GM23338 (cell line): Measurements from ENCODE around the gene RTN4RL2. TPM values are rescaled to one million over a fixed set of nuclear protein-coding genes. Genes with fewer than 3 reads are reported as not detected.

Experiments used
- ATAC-seq: fragments of 200-7000 bp; cut with Tn5 transposase; 3 replicates; pipeline ENCODE4 v1.9.1; 2020
- DNase-seq: peaks from one replicate; pipeline ENCODE4 v3.0.0-alpha.2; 2015; ENCODE audit warnings: low spot score
- H2AFZ ChIP-seq: fragments of 200-600 bp; sonication (generic); 2 replicates; pipeline ENCODE4 v1.8.0; 2016; ENCODE audit warnings: antibody characterized with exemption, mild to moderate bottlenecking, moderate library complexity
- H3F3A ChIP-seq: fragments of 200-600 bp; sonication (generic); replicated peaks from 2 replicates; pipeline ENCODE4 v1.8.0; 2017; ENCODE audit warnings: antibody characterized with exemption, mixed run types, low read depth
- H3K27ac ChIP-seq: fragments of 200-600 bp; sonication (generic); 2 replicates; pipeline ENCODE4 v1.6.1; 2016; ENCODE audit warnings: low read depth
- H3K27me3 ChIP-seq: fragments of 200-600 bp; sonication (generic); 2 replicates; pipeline ENCODE4 v1.8.0; 2016; ENCODE audit warnings: mild to moderate bottlenecking, mixed run types, moderate library complexity; ENCODE audit not compliant: insufficient read depth
- H3K36me3 ChIP-seq: fragments of 200-600 bp; sonication (generic); 2 replicates; pipeline ENCODE4 v1.8.0; 2016; ENCODE audit warnings: mild to moderate bottlenecking; ENCODE audit not compliant: insufficient read depth
- H3K4me1 ChIP-seq: fragments of 200-600 bp; sonication (generic); 2 replicates; pipeline ENCODE4 v1.8.0; 2016; ENCODE audit warnings: mild to moderate bottlenecking, moderate library complexity; ENCODE audit not compliant: insufficient read depth
- H3K4me2 ChIP-seq: fragments of 200-600 bp; sonication (generic); 2 replicates; pipeline ENCODE4 v1.7.1; 2017; ENCODE audit warnings: mixed run types
- H3K4me3 ChIP-seq: fragments of 200-600 bp; sonication (generic); 2 replicates; pipeline ENCODE4 v1.6.1; 2016; ENCODE audit warnings: mixed run types
- H3K79me2 ChIP-seq: fragments of 200-600 bp; sonication (generic); replicated peaks from 2 replicates; pipeline ENCODE4 v1.8.0; 2017; ENCODE audit warnings: mild to moderate bottlenecking; ENCODE audit not compliant: insufficient read depth
- H3K9me2 ChIP-seq: fragments of 200-600 bp; sonication (generic); 2 replicates; pipeline ENCODE4 v1.8.0; 2017; ENCODE audit not compliant: insufficient read depth
- H4K20me1 ChIP-seq: fragments of 200-600 bp; sonication (generic); replicated peaks from 2 replicates; pipeline ENCODE4 v1.8.0; 2017; ENCODE audit warnings: mild to moderate bottlenecking; ENCODE audit not compliant: insufficient read depth
- H3K27ac Mint-ChIP-seq: 2 replicates; pipeline ENCODE4 v1.8.0; 2020; ENCODE audit warnings: inconsistent platforms, mild to moderate bottlenecking, moderate library complexity, mixed read lengths
- H3K27me3 Mint-ChIP-seq: 3 replicates; pipeline ENCODE4 v1.8.0; 2022; ENCODE audit warnings: low read depth, mild to moderate bottlenecking, moderate library complexity, mixed read lengths, inconsistent platforms; ENCODE audit not compliant: insufficient read depth, poor library complexity
- H3K36me3 Mint-ChIP-seq: 3 replicates; pipeline ENCODE4 v1.8.0; 2021; ENCODE audit warnings: low read depth, mild to moderate bottlenecking, inconsistent platforms, moderate library complexity, mixed read lengths
- H3K4me1 Mint-ChIP-seq: 3 replicates; pipeline ENCODE4 v1.8.0; 2020; ENCODE audit warnings: mild to moderate bottlenecking, inconsistent platforms, mixed read lengths
- H3K4me3 Mint-ChIP-seq: 3 replicates; pipeline ENCODE4 v1.8.0; 2021; ENCODE audit warnings: moderate library complexity, mild to moderate bottlenecking, inconsistent platforms, mixed read lengths
- H3K9me3 Mint-ChIP-seq: 3 replicates; pipeline ENCODE4 v1.8.0; 2020; ENCODE audit warnings: moderate library complexity, mild to moderate bottlenecking, inconsistent platforms, mixed read lengths
- CREB1 ChIP-seq: fragments of 250-450 bp; sonication (Bioruptor Pico); IDR thresholded peaks from 2 replicates; pipeline ENCODE4 v1.5.0; 2020; ENCODE audit warnings: low read depth, mild to moderate bottlenecking, moderate library complexity
- CTCF ChIP-seq, 2 experiments: fragments of 200-600 bp in 1 of 2; sonication (generic) in 1 of 2; conservative IDR thresholded peaks; 2 replicates each; pipeline versions ENCODE4 v1.5.1 to v1.6.1; 2016 to 2017; ENCODE audit warnings: antibody characterized with exemption in 2 of 2, low read depth in 2 of 2, mild to moderate bottlenecking in 2 of 2, moderate library complexity in 1 of 2
- EZH2 ChIP-seq: fragments of 200-600 bp; sonication (generic); IDR thresholded peaks from one replicate; pipeline ENCODE4 v1.8.0; 2017; ENCODE audit warnings: antibody characterized with exemption, mild to moderate bottlenecking, low read depth; ENCODE audit not compliant: unreplicated experiment
- EZH2phosphoT487 ChIP-seq: fragments of 200-600 bp; sonication (generic); IDR thresholded peaks from one replicate; pipeline ENCODE4 v1.8.1; 2018; ENCODE audit warnings: antibody characterized with exemption; ENCODE audit not compliant: unreplicated experiment
- JUNB ChIP-seq: IDR thresholded peaks from one replicate; pipeline ENCODE4 v1.6.1; 2016; ENCODE audit warnings: antibody characterized with exemption; ENCODE audit not compliant: unreplicated experiment
- POLR2AphosphoS5 ChIP-seq: IDR thresholded peaks from 2 replicates; pipeline ENCODE4 v1.6.1; 2016; ENCODE audit warnings: antibody characterized with exemption, low read depth
- STAT1 ChIP-seq: IDR thresholded peaks from one replicate; pipeline ENCODE4 v1.6.1; 2016; ENCODE audit warnings: antibody characterized with exemption; ENCODE audit not compliant: unreplicated experiment
- ZNF114 ChIP-seq: fragments of 250-450 bp; sonication (Bioruptor Pico); IDR thresholded peaks from 2 replicates; pipeline ENCODE4 v1.5.0; 2020; ENCODE audit warnings: mild to moderate bottlenecking, moderate library complexity
- ZNF331 ChIP-seq: fragments of 250-450 bp; sonication (Bioruptor Pico); IDR thresholded peaks from 2 replicates; pipeline ENCODE4 v1.5.0; 2020; ENCODE audit warnings: low read depth, mild to moderate bottlenecking, moderate library complexity
- ZNF462 ChIP-seq: fragments of 250-450 bp; sonication (Bioruptor Pico); IDR thresholded peaks from 2 replicates; pipeline ENCODE4 v1.5.0; 2020; ENCODE audit warnings: mild to moderate bottlenecking, moderate library complexity
- polyA plus RNA-seq: library from polyadenylated mRNA; unstranded; fragments of >200 nt; fragmentation: Nextera tagmentation; extraction: Ambion mirVana; gene quantifications from 2 replicates; pipeline ENCODE4 v1.2.1, GENCODE V29; 2016
- total RNA-seq: library from RNA; depleted of rRNA; stranded (reverse); fragments of >200 nt; shearing (Covaris generic); gene quantifications from 2 replicates; pipeline ENCODE4 v1.2.3, GENCODE V29; 2014

The RTN4RL2 gene
- total and polyA plus RNA-seq, 2 experiments from 2014 or later = 13.9 to 15.9 TPM

GRCh38 chr11:57427727-57428082 is 32.6 kb upstream of the RTN4RL2 start:
- TF ChIP-seq ZNF114 (no peak), CTCF (conservative IDR thresholded peaks at IDR 0.05; ENCODE audit: low read depth in 2 of 2) (no peak), ZNF331 (CRISPR knock-in tag) (no peak), CREB1 (CRISPR knock-in tag) (no peak), STAT1 (no peak), EZH2phosphoT487 (no peak), EZH2 (no peak), ZNF462 (CRISPR knock-in tag) (no peak), JUNB (no peak), POLR2AphosphoS5 (no peak)
- Histone ChIP-seq H3K4me1 (peaks cover 15% of the 10 kb centered on the region), H3K79me2 (0 out of 2 replicates have a peak, but pooled peaks cover 5% of the 10 kb centered on the region), H3K36me3 (no peaks in the 10 kb centered on the region; the same call in 1 of the 2 replicates), H3K27ac (no peak overlapping the region), H2AFZ (peak overlapping the region; percentile 95), H3K27me3 (peaks cover 13% of the 10 kb centered on the region; the same call in 1 of the 2 replicates), H3K4me2 (no peak overlapping the region), H3K4me3 (no peak overlapping the region; the same call in 1 of the 2 replicates), H4K20me1 (no peaks in the 10 kb centered on the region; the same call in 1 of the 2 replicates), H3F3A (no peaks in the 10 kb centered on the region; the same call in 1 of the 2 replicates), H3K9me2 (no peaks in the 10 kb centered on the region)
- Mint-ChIP-seq H3K4me3 (peak overlapping the region; percentile 82), H3K4me1 (peaks cover 21% of the 10 kb centered on the region), H3K36me3 (peaks cover 21% of the 10 kb centered on the region), H3K27ac (no peak overlapping the region), H3K9me3 (no peaks in the 10 kb centered on the region), H3K27me3 (peaks cover 21% of the 10 kb centered on the region)
- DNase-seq (no peak), ATAC-seq (no peak)
